GM12891 (cell line): ENCODE data around the gene PAQR3.

Experiments
- DNase-seq: peaks from one replicate; pipeline ENCODE4 v3.0.0; 2011; ENCODE audit warnings: low spot score; ENCODE audit not compliant: insufficient read length
- FAIRE-seq: peaks from 2 replicates; lab custom pipeline; 2011; peaks lifted over from hg19 to GRCh38; lab: Jason Lieb, UNC
- PAX5 ChIP-seq: IDR thresholded peaks from 2 replicates; pipeline ENCODE4 v1.6.1; 2011; ENCODE audit warnings: low read length, moderate library complexity, mild to moderate bottlenecking; ENCODE audit not compliant: insufficient read depth, severe bottlenecking
- POLR2A ChIP-seq: IDR thresholded peaks from 2 replicates; pipeline ENCODE4 v1.6.1; 2011; ENCODE audit warnings: low read depth, low read length, control low read depth
- POLR2AphosphoS5 ChIP-seq: IDR thresholded peaks from 2 replicates; pipeline ENCODE4 v1.6.1; 2011; ENCODE audit warnings: low read depth, low read length, control low read depth
- POU2F2 ChIP-seq: IDR thresholded peaks from 2 replicates; pipeline ENCODE4 v1.6.1; 2011; ENCODE audit warnings: low read depth, mild to moderate bottlenecking, control low read depth, low read length, moderate library complexity
- SPI1 ChIP-seq: IDR thresholded peaks from 2 replicates; pipeline ENCODE4 v1.6.1; 2011; ENCODE audit warnings: low read depth, low read length, control low read depth
- TAF1 ChIP-seq: IDR thresholded peaks from 2 replicates; pipeline ENCODE4 v1.6.1; 2011; ENCODE audit warnings: low read depth, low read length, control low read depth

The PAQR3 gene

DNA sequence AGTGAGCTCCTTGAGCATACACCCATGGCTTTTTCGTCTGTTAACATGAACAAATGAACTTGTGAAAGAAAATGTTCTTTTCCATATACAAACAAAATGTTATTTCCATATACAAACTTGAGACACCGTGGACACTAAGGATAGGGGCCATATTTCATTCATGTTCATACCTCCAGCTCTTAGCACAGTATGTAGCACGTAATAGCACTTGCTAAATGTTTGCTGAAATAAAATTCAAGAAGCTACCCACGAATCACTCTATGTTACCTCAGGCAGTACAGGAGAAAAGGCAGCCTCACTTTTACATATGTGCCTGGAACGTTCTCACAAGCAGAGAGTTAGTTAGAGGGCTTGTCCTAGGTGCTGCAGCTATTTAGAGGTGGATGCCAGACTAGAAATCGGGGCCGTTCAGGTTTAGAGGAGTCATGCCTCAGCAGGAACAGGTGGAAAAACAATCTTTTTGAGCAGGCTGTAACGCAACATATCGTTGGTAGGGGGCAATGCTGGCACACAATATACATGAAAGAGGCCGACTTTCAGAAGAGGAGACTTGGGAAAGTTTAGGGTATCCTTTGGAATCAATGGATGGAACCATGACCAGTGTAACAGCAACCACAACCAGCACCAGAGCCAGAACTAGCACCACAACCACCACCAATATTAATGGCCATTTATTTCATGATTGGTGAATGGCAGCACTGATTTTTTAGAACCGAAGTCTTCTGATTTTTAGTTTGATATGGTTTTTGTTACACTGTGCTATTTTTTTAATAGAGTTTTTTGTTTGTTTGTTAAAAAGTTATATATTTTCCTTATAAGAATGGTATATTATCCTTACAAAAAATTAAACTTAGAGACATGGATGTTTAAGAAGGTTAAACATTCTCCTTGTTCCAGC is 14.8 kb upstream of the PAQR3 start:
- no peak for TF ChIP-seq TAF1
- no peak for TF ChIP-seq POU2F2
- no peak for TF ChIP-seq SPI1
- TF ChIP-seq POLR2A = no peak
- TF ChIP-seq PAX5 = no peak
- TF ChIP-seq POLR2AphosphoS5 = no peak
- DNase-seq (no peak), FAIRE-seq (peak; percentile 26)

DNA sequence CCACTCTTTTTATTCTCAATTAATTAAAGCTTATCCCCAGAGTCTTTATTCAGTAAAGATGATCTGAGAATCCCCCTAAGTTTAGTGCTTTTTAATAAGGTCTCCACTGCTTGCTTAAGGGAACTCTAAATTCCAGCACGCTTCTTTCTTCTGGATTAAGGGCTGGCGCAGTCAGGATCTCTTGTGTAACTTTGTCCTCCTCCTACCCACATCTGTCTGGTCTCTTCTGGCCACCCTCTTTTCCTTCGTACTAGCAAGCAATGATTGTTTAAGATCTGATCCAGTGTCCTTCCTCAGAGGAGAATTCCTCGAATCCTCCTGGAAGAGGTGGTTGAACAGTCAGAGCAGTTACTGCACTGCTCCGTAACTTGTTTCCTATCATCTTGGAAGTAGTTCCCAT is 14.0 kb upstream of the PAQR3 start:
- TF ChIP-seq POU2F2 (no peak), TAF1 (no peak), SPI1 (no peak), POLR2A (no peak), PAX5 (no peak), POLR2AphosphoS5 (no peak)
- FAIRE-seq (no peak), DNase-seq (no peak)

DNA sequence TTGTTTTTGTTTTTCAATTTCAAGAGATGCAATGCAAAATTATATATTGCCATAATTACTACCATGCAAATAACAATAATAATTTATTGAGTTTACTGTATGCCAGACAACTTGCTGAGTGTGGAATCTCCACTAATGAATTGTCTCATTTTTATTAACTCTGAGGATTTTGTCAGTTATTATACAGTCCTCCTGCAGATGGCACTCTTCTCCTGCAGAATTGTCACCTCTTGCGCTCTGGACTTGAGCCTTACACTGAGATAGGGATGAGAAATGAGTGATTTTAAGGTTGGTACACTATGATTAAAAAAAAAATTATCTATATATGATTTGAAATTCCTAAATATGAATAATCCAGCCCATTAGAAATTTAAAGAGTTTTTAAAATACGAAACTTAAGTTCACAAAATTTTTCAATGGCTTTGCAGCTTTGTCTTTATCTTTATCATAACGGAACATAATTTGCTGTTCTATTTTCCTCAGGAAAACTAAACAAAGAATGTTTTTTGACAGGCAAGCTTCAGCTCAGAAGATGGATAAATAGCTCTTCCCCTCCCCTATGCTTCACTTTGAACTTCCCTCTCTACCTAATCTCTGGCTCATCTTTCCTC is 12.7 kb upstream of the PAQR3 start:
- peak; percentile 5 for DNase-seq
- peak; percentile 63 for FAIRE-seq
- TF ChIP-seq TAF1 (no peak), POLR2AphosphoS5 (no peak)

DNA sequence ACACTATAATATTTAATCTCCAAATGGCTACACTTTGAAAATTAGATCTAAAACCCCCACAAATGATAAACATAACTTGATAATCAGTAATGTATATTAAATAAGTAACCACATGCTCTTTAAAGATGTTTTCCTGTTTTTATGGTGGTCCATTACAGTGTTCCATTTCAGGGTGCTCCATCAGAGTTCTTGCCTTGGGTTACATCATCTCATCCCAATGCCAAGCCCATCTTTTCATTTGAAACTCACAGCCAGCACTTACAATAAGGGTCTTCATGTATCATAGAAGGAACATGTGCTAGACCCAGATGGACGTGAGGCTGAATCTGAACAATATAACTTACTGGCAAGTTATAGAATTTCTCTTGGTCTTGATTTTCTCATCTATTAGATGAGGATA is 10.5 kb upstream of the PAQR3 start:
- FAIRE-seq (no peak), DNase-seq (no peak)
- TF ChIP-seq TAF1 = no peak
- no peak for TF ChIP-seq POLR2AphosphoS5
- TF ChIP-seq SPI1 = no peak
- no peak for TF ChIP-seq POU2F2
- no peak for TF ChIP-seq POLR2A
- no peak for TF ChIP-seq PAX5

DNA sequence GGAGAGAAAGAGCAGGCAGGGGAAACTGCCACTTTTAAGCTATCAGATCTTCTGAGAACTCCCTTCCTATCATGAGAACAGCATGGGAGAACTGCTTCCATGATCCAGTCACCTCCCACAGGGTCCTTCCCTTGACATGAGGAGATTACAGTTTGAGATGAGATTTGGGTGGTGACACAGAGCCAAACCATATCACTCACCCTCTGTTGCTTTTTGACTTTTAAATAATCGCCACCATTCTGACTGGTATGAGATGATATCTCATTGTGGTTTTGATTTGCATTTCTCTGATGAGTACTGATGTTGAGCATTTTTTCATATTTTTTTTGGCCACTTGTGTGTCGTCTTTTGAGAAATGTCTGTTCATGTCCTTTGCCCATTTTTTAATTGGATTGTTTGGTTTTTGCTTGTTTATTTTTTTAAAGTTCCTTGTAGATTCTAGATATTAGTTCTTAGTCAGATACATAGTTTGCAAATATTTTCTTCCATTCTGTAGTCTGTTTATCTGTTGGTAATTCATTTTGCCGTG is 6.5 kb upstream of the PAQR3 start:
- DNase-seq (no peak), FAIRE-seq (no peak)
- TF ChIP-seq TAF1 (no peak), POLR2AphosphoS5 (no peak), PAX5 (no peak)

DNA sequence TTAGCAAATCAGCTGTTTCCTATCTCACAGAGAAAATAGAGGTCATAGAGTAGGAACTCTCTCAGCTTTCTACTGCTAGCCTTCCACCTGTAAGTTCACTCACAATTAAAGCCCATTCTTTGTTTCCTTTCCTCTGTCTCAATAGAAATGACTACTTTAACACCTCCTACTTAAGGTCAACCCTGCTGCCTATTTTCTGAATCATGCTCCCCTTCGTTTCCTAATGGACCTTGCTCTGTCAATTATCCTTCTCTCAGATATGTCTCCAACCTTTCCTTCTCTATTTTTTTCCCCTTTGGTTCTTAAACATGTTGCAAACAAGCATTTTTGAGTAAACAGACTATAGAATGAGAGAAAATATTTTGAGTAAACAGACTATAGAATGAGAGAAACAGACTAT is 5.1 kb upstream of the PAQR3 start:
- DNase-seq (no peak), FAIRE-seq (no peak)
- TF ChIP-seq SPI1 (no peak), TAF1 (no peak), POLR2A (no peak), POLR2AphosphoS5 (no peak), PAX5 (no peak), POU2F2 (no peak)

DNA sequence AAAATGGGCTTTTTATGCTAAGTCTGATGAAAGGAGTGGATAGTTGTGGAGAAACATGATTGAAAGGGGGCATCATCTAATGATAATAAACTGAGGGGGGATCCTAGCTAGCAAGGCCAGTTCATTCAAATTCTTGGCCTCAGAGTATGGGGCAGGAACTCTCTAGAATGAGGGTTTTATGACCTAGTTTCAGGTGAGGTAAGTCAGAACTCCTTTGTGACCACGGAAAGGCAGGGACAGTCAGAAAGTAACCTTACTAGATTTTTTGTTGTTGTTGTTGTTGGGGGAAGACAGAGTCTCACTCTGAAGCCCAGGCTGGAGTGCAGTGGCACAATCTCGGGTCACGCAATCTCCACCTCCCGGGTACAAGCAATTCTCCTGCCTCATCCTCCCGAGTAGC is 1.5 kb upstream of the PAQR3 start:
- no peak for FAIRE-seq
- DNase-seq = no peak
- TF ChIP-seq POU2F2 (no peak), POLR2AphosphoS5 (no peak), SPI1 (no peak), TAF1 (no peak), PAX5 (no peak), POLR2A (no peak)

DNA sequence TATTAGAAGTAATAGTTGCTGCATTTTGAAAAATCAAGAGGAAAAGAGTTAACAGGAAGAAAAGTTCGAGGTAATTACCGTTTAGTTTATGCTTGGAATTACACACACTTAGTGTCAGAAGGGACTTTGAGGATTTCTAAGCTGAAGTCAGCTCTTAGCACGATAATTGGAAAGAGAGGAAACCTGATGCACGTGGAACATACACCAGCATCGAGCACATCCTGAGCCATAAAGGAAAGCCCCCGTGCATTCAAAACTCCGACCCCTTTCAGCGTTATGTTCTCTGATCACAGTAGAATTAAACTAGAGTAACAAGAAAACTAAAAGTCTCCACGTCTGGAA is 400 bp upstream of the PAQR3 start:
- no peak for TF ChIP-seq PAX5
- TF ChIP-seq SPI1 = no peak
- no peak for TF ChIP-seq POLR2AphosphoS5
- TF ChIP-seq POU2F2 = no peak
- no peak for TF ChIP-seq TAF1
- no peak for TF ChIP-seq POLR2A
- no peak for DNase-seq

DNA sequence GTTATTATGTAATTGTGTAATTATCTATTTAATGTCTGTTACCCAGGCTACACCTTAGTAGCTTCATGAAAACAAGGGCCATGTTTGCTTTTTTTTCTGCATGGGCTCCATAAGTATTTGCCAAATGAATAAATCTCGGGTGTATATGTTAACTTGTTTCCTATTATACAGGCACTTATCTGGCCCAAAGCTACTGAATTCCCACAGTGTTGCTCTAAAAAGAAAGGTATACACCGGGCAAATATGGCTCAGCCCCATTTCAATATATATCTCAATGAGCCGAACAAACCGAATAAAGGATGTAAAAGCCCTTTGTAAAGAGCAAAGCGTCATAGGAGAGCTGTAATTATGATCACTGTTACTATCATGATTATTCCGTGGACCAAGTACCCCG is 767 bp downstream of the PAQR3 start:
- DNase-seq (no peak), FAIRE-seq (no peak)
- no peak for TF ChIP-seq POLR2A
- no peak for TF ChIP-seq PAX5
- no peak for TF ChIP-seq TAF1
- no peak for TF ChIP-seq POU2F2
- no peak for TF ChIP-seq POLR2AphosphoS5
- no peak for TF ChIP-seq SPI1

More for the DNA sequence above, 400 bp upstream of the PAQR3 start:
- no peak for FAIRE-seq
